ENCODE data around the gene MRLN. TPM values are rescaled to one million over a fixed set of nuclear protein-coding genes. Genes with fewer than 3 reads are reported as not detected.
"Not testable (repeated sequence)": the region's sequence is repeated elsewhere in the genome, so short reads cannot be mapped to it uniquely, and the experiment has no call there.

The MRLN gene
- total RNA-seq, 3 donors from 2014 or later (not counting 1 experiment from before 2014, with no cell fraction given): not detected

DNA sequence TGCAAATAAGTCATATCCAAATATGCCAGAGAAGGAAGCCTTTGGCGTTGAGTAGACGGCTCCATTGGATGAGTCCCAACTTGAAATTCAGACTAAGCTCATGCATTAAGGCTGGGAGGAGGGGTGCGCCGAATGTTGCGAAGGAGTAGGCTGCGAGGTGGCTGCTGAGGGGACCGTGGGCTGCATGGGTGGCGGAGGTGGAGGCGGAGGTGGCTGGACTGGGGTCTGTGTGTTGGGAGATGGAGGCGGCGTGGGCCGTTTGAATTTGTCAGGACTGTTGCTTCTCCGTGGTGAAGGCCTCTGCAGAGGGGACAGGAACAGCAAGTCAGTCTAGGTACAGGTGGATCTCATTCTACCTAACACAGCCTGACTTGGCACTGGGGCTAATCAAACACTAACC is 39.6 kb upstream of the MRLN start:
- intact Hi-C loops (cut with micrococcal nuclease): no loop called here
- no peaks in the 10 kb centered on the region for H3K9me3 ChIP-seq (ENCODE audit: control insufficient read depth, insufficient read depth, low read length)
- no peaks in the 10 kb centered on the region for H3K4me1 ChIP-seq (ENCODE audit: control insufficient read depth, insufficient read depth, low read length)
- H3K36me3 Mint-ChIP-seq: peaks cover 11% of the 10 kb centered on the region
- peaks cover 5 to 11% of the 10 kb centered on the region in 2 donors for H3K4me1 Mint-ChIP-seq
- ATAC-seq (no peak), DNase-seq (no peak)
- TF ChIP-seq, protein P1, sequence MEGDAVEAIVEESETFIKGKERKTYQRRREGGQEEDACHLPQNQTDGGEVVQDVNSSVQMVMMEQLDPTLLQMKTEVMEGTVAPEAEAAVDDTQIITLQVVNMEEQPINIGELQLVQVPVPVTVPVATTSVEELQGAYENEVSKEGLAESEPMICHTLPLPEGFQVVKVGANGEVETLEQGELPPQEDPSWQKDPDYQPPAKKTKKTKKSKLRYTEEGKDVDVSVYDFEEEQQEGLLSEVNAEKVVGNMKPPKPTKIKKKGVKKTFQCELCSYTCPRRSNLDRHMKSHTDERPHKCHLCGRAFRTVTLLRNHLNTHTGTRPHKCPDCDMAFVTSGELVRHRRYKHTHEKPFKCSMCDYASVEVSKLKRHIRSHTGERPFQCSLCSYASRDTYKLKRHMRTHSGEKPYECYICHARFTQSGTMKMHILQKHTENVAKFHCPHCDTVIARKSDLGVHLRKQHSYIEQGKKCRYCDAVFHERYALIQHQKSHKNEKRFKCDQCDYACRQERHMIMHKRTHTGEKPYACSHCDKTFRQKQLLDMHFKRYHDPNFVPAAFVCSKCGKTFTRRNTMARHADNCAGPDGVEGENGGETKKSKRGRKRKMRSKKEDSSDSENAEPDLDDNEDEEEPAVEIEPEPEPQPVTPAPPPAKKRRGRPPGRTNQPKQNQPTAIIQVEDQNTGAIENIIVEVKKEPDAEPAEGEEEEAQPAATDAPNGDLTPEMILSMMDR (IDR thresholded peaks at IDR 0.05): no peak
- H3K27ac ChIP-seq (ENCODE audit: low read length): no peak overlapping the region
- H3K9me3 Mint-ChIP-seq: no peaks in the 10 kb centered on the region
- no peaks in the 10 kb centered on the region for H3K27me3 Mint-ChIP-seq (ENCODE audit: low read depth in 2 of 2)
- H3K27me3 ChIP-seq (ENCODE audit: control insufficient read depth, insufficient read depth, low read length): no peaks in the 10 kb centered on the region
- 89% methylated on average over 13 of the region's 13 CpGs for WGBS (ENCODE audit: insufficient coverage)
- H3K36me3 ChIP-seq (ENCODE audit: control insufficient read depth, insufficient read depth, low read length): peaks cover 42% of the 10 kb centered on the region
- H3K4me3 Mint-ChIP-seq: no peak overlapping the region
- H3K4me3 ChIP-seq (ENCODE audit: low read length): no peak overlapping the region
- no peak overlapping the region for H3K27ac Mint-ChIP-seq

- H3K27ac Mint-ChIP-seq: no peak overlapping the region
Measured at GRCh38 chr10:59791601-59792000, 38.3 kb upstream of the MRLN start.

DNA sequence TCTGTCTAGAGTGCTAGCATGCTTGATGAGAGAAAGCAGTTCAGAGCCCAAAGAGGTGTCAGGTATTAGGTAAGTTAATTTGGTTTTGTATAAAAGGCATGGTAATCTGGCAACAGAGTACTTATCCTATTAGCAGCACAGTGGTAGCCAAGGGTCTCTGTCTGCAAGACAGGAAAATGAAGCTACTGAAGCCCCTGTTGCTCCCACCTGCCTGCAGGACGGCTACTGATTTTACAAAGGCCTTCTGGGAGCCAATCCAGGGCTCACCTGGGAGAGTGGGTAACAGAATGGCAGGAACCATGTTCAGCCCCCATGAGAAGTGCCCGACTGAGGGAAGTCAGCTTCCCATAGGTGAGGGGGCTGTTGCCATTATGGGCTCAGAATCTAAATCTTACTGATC is 36.8 kb upstream of the MRLN start:
- intact Hi-C loops (cut with micrococcal nuclease): not testable (repeated sequence)

More at GRCh38 chr10:59791601-59792000, 38.3 kb upstream of the MRLN start:
- H3K9me3 ChIP-seq (ENCODE audit: control insufficient read depth, insufficient read depth, low read length): no peaks in the 10 kb centered on the region
- Mint-ChIP-seq H3K4me1 (peaks cover 5 to 11% of the 10 kb centered on the region in 2 donors), H3K36me3 (peaks cover 11% of the 10 kb centered on the region), H3K27me3 (ENCODE audit: low read depth in 2 of 2) (no peaks in the 10 kb centered on the region), H3K4me3 (no peak overlapping the region), H3K9me3 (no peaks in the 10 kb centered on the region)
- TF ChIP-seq, protein P1 (IDR thresholded peaks at IDR 0.05): no peak
- H3K4me3 ChIP-seq (ENCODE audit: low read length): no peak overlapping the region
- no peak for ATAC-seq
- H3K36me3 ChIP-seq (ENCODE audit: control insufficient read depth, insufficient read depth, low read length): peaks cover 38% of the 10 kb centered on the region
- intact Hi-C loops (cut with micrococcal nuclease): no loop called here
- H3K27me3 ChIP-seq (ENCODE audit: control insufficient read depth, insufficient read depth, low read length): no peaks in the 10 kb centered on the region
- DNase-seq: no peak
- WGBS (ENCODE audit: insufficient coverage): 92% methylated on average over 2 of the region's 2 CpGs
- no peaks in the 10 kb centered on the region for H3K4me1 ChIP-seq (ENCODE audit: control insufficient read depth, insufficient read depth, low read length)
- H3K27ac ChIP-seq (ENCODE audit: low read length): no peak overlapping the region

DNA sequence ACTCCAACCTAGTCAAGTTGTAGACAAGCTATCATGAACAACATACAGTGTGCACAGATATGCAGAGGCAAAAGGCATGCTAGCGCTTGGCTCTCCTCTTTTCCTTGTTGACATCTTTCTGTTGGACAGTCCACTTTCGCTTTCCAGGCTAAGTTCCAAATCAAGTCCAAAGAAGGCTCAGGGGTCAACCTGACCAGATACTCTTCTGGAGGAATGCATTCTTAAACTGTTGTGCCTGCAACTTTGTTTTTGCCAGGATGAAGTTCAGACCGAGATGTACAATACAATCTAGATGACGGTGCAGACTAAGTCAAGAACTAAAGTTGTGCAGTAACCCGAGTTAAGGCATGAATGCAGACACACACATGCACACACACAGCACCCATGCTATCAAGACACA is 35.7 kb upstream of the MRLN start:
- intact Hi-C loops (cut with micrococcal nuclease); H3K27ac Mint-ChIP-seq; H3K4me3 Mint-ChIP-seq; ATAC-seq; H3K4me1 Mint-ChIP-seq; H3K27me3 ChIP-seq (ENCODE audit: control insufficient read depth, insufficient read depth, low read length); H3K4me3 ChIP-seq (ENCODE audit: low read length); H3K27ac ChIP-seq (ENCODE audit: low read length); H3K9me3 ChIP-seq (ENCODE audit: control insufficient read depth, insufficient read depth, low read length); DNase-seq; H3K9me3 Mint-ChIP-seq; H3K4me1 ChIP-seq (ENCODE audit: control insufficient read depth, insufficient read depth, low read length); H3K27me3 Mint-ChIP-seq (ENCODE audit: low read depth in 2 of 2): not testable (repeated sequence)
- 94% methylated on average over 5 of the region's 5 CpGs for WGBS (ENCODE audit: insufficient coverage)
- peaks cover 11% of the 10 kb centered on the region for H3K36me3 Mint-ChIP-seq
- peaks cover 32% of the 10 kb centered on the region for H3K36me3 ChIP-seq (ENCODE audit: control insufficient read depth, insufficient read depth, low read length)

More for the DNA sequence above, 36.8 kb upstream of the MRLN start:
- peaks cover 36% of the 10 kb centered on the region for H3K36me3 ChIP-seq (ENCODE audit: control insufficient read depth, insufficient read depth, low read length)
- WGBS (ENCODE audit: insufficient coverage): 50% methylated on average over 2 of the region's 2 CpGs
- not testable (repeated sequence) for H3K4me1 Mint-ChIP-seq; H3K9me3 ChIP-seq (ENCODE audit: control insufficient read depth, insufficient read depth, low read length); H3K27ac Mint-ChIP-seq; H3K27me3 ChIP-seq (ENCODE audit: control insufficient read depth, insufficient read depth, low read length); H3K4me3 Mint-ChIP-seq; H3K4me3 ChIP-seq (ENCODE audit: low read length); H3K4me1 ChIP-seq (ENCODE audit: control insufficient read depth, insufficient read depth, low read length); H3K27me3 Mint-ChIP-seq (ENCODE audit: low read depth in 2 of 2); ATAC-seq; H3K9me3 Mint-ChIP-seq; DNase-seq; H3K27ac ChIP-seq (ENCODE audit: low read length)
- peaks cover 11% of the 10 kb centered on the region for H3K36me3 Mint-ChIP-seq

DNA sequence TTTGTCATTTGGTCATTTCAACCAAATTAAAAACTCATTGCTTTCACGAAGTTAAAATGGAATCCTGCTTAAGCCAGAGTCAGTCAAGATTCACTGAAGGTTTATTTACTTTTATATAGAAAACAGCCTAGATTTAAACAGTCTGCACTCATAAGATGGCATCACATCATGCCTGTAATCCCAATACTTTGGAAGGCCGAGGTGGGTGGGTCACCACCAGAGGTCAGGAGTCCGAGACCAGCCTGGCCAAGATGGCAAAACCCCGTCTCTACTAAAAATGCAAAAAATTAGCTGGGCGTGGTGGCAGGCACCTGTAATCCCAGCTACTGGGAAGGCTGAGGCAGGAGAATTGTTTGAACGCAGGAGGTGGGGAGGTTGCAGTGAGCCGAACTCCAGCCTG is 33.8 kb upstream of the MRLN start:
- H3K36me3 Mint-ChIP-seq; H3K27ac ChIP-seq (ENCODE audit: low read length); H3K9me3 Mint-ChIP-seq; H3K9me3 ChIP-seq (ENCODE audit: control insufficient read depth, insufficient read depth, low read length); ATAC-seq; H3K27me3 Mint-ChIP-seq (ENCODE audit: low read depth in 2 of 2); H3K4me3 Mint-ChIP-seq; intact Hi-C loops (cut with micrococcal nuclease); H3K27ac Mint-ChIP-seq; H3K27me3 ChIP-seq (ENCODE audit: control insufficient read depth, insufficient read depth, low read length); H3K4me1 ChIP-seq (ENCODE audit: control insufficient read depth, insufficient read depth, low read length); DNase-seq; H3K4me3 ChIP-seq (ENCODE audit: low read length); H3K4me1 Mint-ChIP-seq: not testable (repeated sequence)
- WGBS (ENCODE audit: insufficient coverage): 96% methylated on average over 7 of the region's 7 CpGs
- peaks cover 18% of the 10 kb centered on the region for H3K36me3 ChIP-seq (ENCODE audit: control insufficient read depth, insufficient read depth, low read length)

DNA sequence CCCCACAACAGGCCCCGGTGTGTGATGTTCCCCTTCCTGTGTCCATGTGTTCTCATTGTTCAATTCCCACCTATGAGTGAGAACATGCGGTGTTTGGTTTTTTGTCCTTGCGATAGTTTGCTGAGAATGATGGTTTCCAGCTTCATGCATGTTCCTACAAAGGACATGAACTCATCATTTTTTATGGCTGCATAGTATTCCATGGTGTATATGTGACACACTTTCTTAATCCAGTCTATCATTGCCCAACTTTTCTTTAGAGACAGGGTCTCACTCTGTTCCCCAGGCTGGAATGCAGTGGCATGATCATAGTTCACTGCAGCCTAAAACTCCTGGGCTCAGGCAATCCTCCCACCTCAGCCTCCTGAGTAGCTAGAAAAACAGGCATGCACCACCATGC is 32.2 kb upstream of the MRLN start:
- H3K36me3 Mint-ChIP-seq: not testable (repeated sequence)

More for the DNA sequence above, 32.2 kb upstream of the MRLN start:
- no CpG with 5 or more reads among the region's 3 CpGs for WGBS (ENCODE audit: insufficient coverage)
- H3K27ac ChIP-seq (ENCODE audit: low read length); H3K9me3 ChIP-seq (ENCODE audit: control insufficient read depth, insufficient read depth, low read length); H3K4me3 ChIP-seq (ENCODE audit: low read length); H3K27me3 ChIP-seq (ENCODE audit: control insufficient read depth, insufficient read depth, low read length); ATAC-seq; H3K4me1 Mint-ChIP-seq; H3K27me3 Mint-ChIP-seq (ENCODE audit: low read depth in 2 of 2); intact Hi-C loops (cut with micrococcal nuclease); H3K4me3 Mint-ChIP-seq; DNase-seq; H3K36me3 ChIP-seq (ENCODE audit: control insufficient read depth, insufficient read depth, low read length); H3K4me1 ChIP-seq (ENCODE audit: control insufficient read depth, insufficient read depth, low read length); H3K27ac Mint-ChIP-seq; H3K9me3 Mint-ChIP-seq: not testable (repeated sequence)
